Colonic mucosa (tissue), 4 donors: ENCODE data around the gene RHOF. TPM values are rescaled to one million over a fixed set of nuclear protein-coding genes. Genes with fewer than 3 reads are reported as not detected.

Experiments
- DNase-seq: peaks from one replicate; pipeline ENCODE4 v3.0.0-alpha.2; 2020
- H3K27ac ChIP-seq: fragments of 200-600 bp; one replicate; pipeline ENCODE4 v1.8.0; 2021
- H3K27me3 ChIP-seq: fragments of 200-600 bp; one replicate; pipeline ENCODE4 v1.8.0; 2021
- H3K36me3 ChIP-seq: fragments of 200-600 bp; one replicate; pipeline ENCODE4 v1.8.0; 2021
- H3K4me1 ChIP-seq: fragments of 200-600 bp; one replicate; pipeline ENCODE4 v1.8.0; 2021; ENCODE audit warnings: mild to moderate bottlenecking
- H3K4me3 ChIP-seq: fragments of 200-600 bp; one replicate; pipeline ENCODE4 v1.8.0; 2021
- H3K9ac ChIP-seq, 2 donors: one replicate each; pipeline ENCODE4 v1.7.0; 2013; ENCODE audit warnings: control low read depth in 2 of 2, low read depth in 2 of 2, low read length in 2 of 2
- H3K9me3 ChIP-seq: fragments of 200-600 bp; one replicate; pipeline ENCODE4 v1.8.0; 2021
- CTCF ChIP-seq: fragments of 200-600 bp; IDR thresholded peaks from one replicate; pipeline ENCODE4 v1.8.0; 2022; ENCODE audit warnings: antibody characterized with exemption, mild to moderate bottlenecking
- intact Hi-C: fragments of 100-400 bp; cut with DNase I; formaldehyde crosslinking; loops from one replicate; pipeline ENCODE4 v1.14.1; 2022
- total RNA-seq, 2 donors: library from RNA; stranded (reverse); fragmentation: NEBNext Ultra II Directional in 1 of 2; extraction: Animal tissue kit (Norgen Biotek cat#: 25700) in 1 of 2; gene quantifications; one replicate each; pipeline ENCODE4 v1.2.1, GENCODE V29; 2021
- donor health status: healthy.
- donor health status: DM: no; HTN: no; CAD: no.
- donor health status: DM: no; HTN: no; CAD: no.

The RHOF gene
- total RNA-seq, 2 donors from 2014 or later = 58.0 to 74.5 TPM

GRCh38 chr12:121780429-121780828, 13.1 kb downstream of the RHOF start:
- Histone ChIP-seq H3K27ac (no peak overlapping the region), H3K36me3 (no peaks in the 10 kb centered on the region)
- no peak for TF ChIP-seq CTCF

DNA sequence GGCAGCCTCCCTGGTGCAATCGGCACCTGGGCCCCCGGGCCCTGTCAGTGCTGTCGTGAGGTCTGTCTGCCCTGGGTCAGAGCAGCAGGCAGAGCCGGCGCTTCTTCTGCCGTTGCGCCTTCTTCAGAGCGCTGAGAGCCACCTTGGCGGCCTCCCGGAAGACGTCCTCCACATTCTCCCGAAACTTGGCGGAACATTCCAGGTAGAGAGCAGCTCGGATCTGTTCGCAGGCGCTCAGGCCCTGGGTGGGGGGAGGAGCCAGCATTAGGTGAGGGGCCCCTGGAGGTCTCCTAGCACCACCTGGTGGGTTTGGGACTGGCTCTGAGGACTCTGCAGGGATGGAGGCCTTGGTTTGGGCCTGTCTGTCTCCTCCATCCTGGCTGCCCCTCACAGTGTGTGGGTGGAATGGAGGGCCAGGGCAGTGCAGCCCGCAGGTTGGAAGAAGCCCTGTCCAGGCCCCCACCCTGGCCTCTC, 14.0 kb downstream of the RHOF start:
- Histone ChIP-seq H3K27me3 (no peaks in the 10 kb centered on the region), H3K9ac (no peak overlapping the region), H3K4me1 (no peaks in the 10 kb centered on the region), H3K9me3 (no peaks in the 10 kb centered on the region), H3K4me3 (no peak overlapping the region), H3K36me3 (no peaks in the 10 kb centered on the region), H3K27ac (no peak overlapping the region)
- intact Hi-C loops = loop anchor here (5.0 to 10.0 kb wide), 2 partner anchors 33 to 225 kb away; no protein-coding TSS in a partner anchor
- no peak for DNase-seq
- TF ChIP-seq CTCF = no peak

More at GRCh38 chr12:121780429-121780828, 13.1 kb downstream of the RHOF start:
- Histone ChIP-seq H3K9ac (no peak overlapping the region), H3K4me1 (no peaks in the 10 kb centered on the region), H3K4me3 (no peak overlapping the region), H3K27me3 (no peaks in the 10 kb centered on the region), H3K9me3 (no peaks in the 10 kb centered on the region)
- intact Hi-C loops = no loop called here
- DNase-seq = no peak

DNA sequence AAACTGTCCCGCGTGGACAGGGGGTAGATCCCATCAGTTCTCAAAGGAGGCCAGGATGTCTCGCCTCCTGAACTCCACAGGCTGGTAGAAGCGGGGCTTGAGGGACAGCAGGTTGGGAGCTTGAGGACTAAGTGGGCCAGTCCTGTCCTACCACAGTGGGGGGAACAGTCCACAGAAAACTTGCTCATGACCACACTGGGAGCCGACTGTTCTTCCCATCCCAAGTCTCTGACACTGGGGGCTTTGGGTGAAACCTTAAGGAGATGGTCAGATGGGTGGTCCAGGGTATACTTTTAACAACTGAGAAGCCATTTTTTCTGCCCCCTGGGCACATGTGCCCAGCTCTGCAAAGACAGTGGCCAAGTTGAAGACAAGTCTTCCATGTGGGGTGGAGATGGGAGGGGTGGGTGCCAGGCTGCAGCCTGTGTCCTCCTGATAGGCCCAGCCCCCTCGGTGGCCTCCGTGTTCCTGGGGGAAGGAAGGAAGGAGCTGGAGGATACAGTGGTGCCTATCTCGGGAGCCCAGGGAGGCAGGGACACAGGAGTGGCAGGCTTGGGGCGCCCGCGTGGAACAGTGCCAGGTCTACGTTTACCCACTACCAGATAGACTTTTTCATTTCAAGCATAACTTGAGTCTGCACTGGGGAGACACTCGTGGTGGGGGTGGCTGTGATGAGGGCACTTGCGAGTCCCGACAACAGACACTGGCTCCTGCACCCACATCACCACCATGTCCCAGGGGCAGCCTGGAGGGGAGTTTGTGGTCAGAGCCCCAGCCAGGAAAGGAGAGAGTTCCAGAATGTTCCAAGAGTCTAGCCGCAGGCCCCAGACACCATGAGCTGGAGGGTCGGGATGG, 14.7 kb downstream of the RHOF start:
- H3K4me1 ChIP-seq = no peaks in the 10 kb centered on the region
- intact Hi-C loops = loop anchor here (5.0 to 10.0 kb wide), 2 partner anchors 34 to 224 kb away; no protein-coding TSS in a partner anchor
- no peak overlapping the region for H3K4me3 ChIP-seq
- H3K9me3 ChIP-seq = no peaks in the 10 kb centered on the region
- TF ChIP-seq CTCF = no peak
- H3K27me3 ChIP-seq = no peaks in the 10 kb centered on the region
- DNase-seq = no peak
- no peak overlapping the region for H3K27ac ChIP-seq
- H3K36me3 ChIP-seq = no peaks in the 10 kb centered on the region
- H3K9ac ChIP-seq = no peak overlapping the region

DNA sequence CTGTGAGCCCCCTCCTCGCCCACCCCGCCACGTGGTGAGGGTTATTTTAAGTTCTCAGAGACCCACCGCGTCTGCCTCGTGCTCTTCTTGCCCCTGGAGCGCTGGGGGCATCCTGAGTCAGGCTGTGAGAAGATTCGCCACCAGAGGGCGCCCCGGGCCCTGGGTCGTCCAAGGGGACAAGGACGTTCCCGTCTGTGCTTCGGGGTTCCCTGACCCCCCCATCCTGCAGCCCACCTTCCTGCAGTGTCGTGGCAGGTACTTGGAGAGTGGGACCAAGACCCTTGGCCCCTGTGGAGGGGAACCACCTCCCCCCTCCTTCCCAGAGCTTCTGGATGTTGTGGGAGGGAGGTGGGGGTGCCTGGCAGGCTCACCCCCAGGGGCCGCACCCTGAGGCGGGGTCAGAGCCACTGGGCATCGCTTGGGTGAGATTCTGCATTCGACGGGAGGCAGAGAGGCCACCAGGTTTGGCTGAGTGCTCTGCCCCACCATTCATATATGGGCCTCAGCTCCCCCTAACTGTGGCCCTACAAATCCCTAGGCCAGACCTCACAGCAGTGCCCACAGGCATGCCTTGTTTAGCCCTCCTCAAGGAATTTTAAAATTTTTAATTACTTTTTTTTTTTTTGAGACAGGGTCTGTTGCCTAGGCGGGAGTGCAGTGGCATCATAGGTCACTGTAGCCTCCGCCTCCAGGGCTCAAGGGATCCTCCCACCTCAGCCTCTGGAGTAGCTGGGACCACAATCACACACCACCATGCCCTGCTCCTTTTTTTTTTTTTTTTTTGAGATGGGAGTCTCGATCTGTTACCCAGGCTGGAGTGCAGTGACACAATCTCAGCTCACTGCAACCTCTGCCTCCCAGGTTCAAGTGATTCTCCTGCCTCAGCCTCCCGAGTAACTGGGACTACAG, 17.0 kb downstream of the RHOF start:
- peaks cover 4% of the 10 kb centered on the region for H3K4me1 ChIP-seq
- H3K9me3 ChIP-seq = no peaks in the 10 kb centered on the region
- TF ChIP-seq CTCF = peak; percentile 85
- H3K27me3 ChIP-seq = no peaks in the 10 kb centered on the region
- no peak overlapping the region for H3K9ac ChIP-seq
- H3K27ac ChIP-seq = no peak overlapping the region
- no peak overlapping the region for H3K4me3 ChIP-seq
- intact Hi-C loops = loop anchor here (5.0 to 10.0 kb wide), 2 partner anchors 36 to 222 kb away; no protein-coding TSS in a partner anchor
- no peaks in the 10 kb centered on the region for H3K36me3 ChIP-seq
- DNase-seq = peak; percentile 90

DNA sequence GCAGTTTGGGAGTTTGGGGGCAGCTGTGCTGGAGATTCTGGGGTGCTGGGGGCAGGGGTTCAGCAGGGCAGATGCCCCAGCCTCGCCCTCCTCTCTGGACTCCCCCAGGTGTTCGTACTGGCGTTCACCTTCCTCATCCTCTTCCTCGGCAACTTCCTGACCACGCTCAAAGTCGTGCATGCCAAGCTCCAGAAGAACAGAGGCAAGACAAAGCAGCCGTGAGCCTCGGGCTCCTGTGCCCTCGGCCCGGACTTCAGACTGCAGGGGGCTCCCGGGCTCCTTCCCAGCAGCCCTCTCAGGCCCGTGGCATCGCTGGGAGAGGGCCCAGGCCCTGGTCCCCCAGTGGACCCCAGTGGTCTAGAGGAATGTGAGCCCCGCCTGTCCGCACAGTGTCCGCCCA, 18.0 kb downstream of the RHOF start:
- H3K4me3 ChIP-seq = no peak overlapping the region
- no peaks in the 10 kb centered on the region for H3K27me3 ChIP-seq
- TF ChIP-seq CTCF = no peak
- no peak overlapping the region for H3K9ac ChIP-seq
- H3K36me3 ChIP-seq = no peaks in the 10 kb centered on the region
- no peak for DNase-seq
- intact Hi-C loops = loop anchor here (2.0 to 10.0 kb wide), 3 partner anchors 37 to 221 kb away; no protein-coding TSS in a partner anchor
- no peaks in the 10 kb centered on the region for H3K9me3 ChIP-seq
- no peak overlapping the region for H3K27ac ChIP-seq
- H3K4me1 ChIP-seq = peaks cover 4% of the 10 kb centered on the region
